ENCODE measurements around the gene FEZF2.

Gene FEZF2

GRCh38 chr3:62373215-62373614, at the start of gene FEZF2:
FEZF2 (minus strand) TSS chr3:62373550; CDS start chr3:62372868, 682 bp downstream.
- Histone ChIP-seq H3K4me3 (ENCODE audit: low read length) (no peak within 1 kb of the TSS), H3K9me3 (ENCODE audit: control insufficient read depth, insufficient read depth, low read length) (no peaks in the 10 kb centered on the region; the same call in 1 of the 2 replicates), H3K36me3 (ENCODE audit: control insufficient read depth, low read length) (no peaks in the 10 kb centered on the region), H3K4me1 (ENCODE audit: control insufficient read depth, low read length) (no peaks in the 10 kb centered on the region), H4K20me1 (ENCODE audit: control insufficient read depth, insufficient read depth, low read depth, low read length) (no peaks in the 10 kb centered on the region), H3K4me2 (ENCODE audit: low read length) (no peak within 1 kb of the TSS), H3K27ac (ENCODE audit: low read depth, low read length) (no peak within 1 kb of the TSS), H3K27me3 (ENCODE audit: control insufficient read depth, low read length) (peaks cover 17% of the 10 kb centered on the region), H3K9me2 (replicated peaks; ENCODE audit: control insufficient read depth, low read length) (no peaks in the 10 kb centered on the region), H3K79me2 (ENCODE audit: control insufficient read depth, low read length) (no peaks in the 10 kb centered on the region), H3F3A (ENCODE audit: control insufficient read depth, insufficient read depth) (no peaks in the 10 kb centered on the region)
- no peak for TF ChIP-seq CTCF (IDR thresholded peaks at IDR 0.05; ENCODE audit: low read depth, low read length, poor library complexity, severe bottlenecking)
- no peak for TF ChIP-seq EZH2phosphoT487 (IDR thresholded peaks at IDR 0.05; ENCODE audit: borderline replicate concordance, low read length)

GRCh38 chr3:62421207-62421606, 47.9 kb upstream of the FEZF2 start:
- TF ChIP-seq CTCF (IDR thresholded peaks at IDR 0.05; ENCODE audit: low read depth, low read length, poor library complexity, severe bottlenecking) (no peak), EZH2phosphoT487 (IDR thresholded peaks at IDR 0.05; ENCODE audit: borderline replicate concordance, low read length) (no peak)
- Histone ChIP-seq H3K27me3 (ENCODE audit: control insufficient read depth, low read length) (no peaks in the 10 kb centered on the region), H3K36me3 (ENCODE audit: control insufficient read depth, low read length) (no peaks in the 10 kb centered on the region), H3K4me2 (ENCODE audit: low read length) (no peak overlapping the region), H3K4me3 (ENCODE audit: low read length) (no peak overlapping the region), H3F3A (ENCODE audit: control insufficient read depth, insufficient read depth) (no peaks in the 10 kb centered on the region), H4K20me1 (ENCODE audit: control insufficient read depth, insufficient read depth, low read depth, low read length) (no peaks in the 10 kb centered on the region), H3K4me1 (ENCODE audit: control insufficient read depth, low read length) (no peaks in the 10 kb centered on the region), H3K27ac (ENCODE audit: low read depth, low read length) (no peak overlapping the region), H3K79me2 (ENCODE audit: control insufficient read depth, low read length) (no peaks in the 10 kb centered on the region), H3K9me2 (replicated peaks; ENCODE audit: control insufficient read depth, low read length) (no peaks in the 10 kb centered on the region), H3K9me3 (ENCODE audit: control insufficient read depth, insufficient read depth, low read length) (no peaks in the 10 kb centered on the region)

GRCh38 chr3:62416144-62416543, 42.8 kb upstream of the FEZF2 start:
- Histone ChIP-seq H3K9me3 (ENCODE audit: control insufficient read depth, insufficient read depth, low read length) (no peaks in the 10 kb centered on the region), H4K20me1 (ENCODE audit: control insufficient read depth, insufficient read depth, low read depth, low read length) (no peaks in the 10 kb centered on the region), H3K4me2 (ENCODE audit: low read length) (no peak overlapping the region), H3K79me2 (ENCODE audit: control insufficient read depth, low read length) (no peaks in the 10 kb centered on the region), H3K27me3 (ENCODE audit: control insufficient read depth, low read length) (no peaks in the 10 kb centered on the region), H3K9me2 (replicated peaks; ENCODE audit: control insufficient read depth, low read length) (no peaks in the 10 kb centered on the region), H3K4me1 (ENCODE audit: control insufficient read depth, low read length) (no peaks in the 10 kb centered on the region), H3K36me3 (ENCODE audit: control insufficient read depth, low read length) (no peaks in the 10 kb centered on the region), H3K27ac (ENCODE audit: low read depth, low read length) (no peak overlapping the region), H3K4me3 (ENCODE audit: low read length) (no peak overlapping the region), H3F3A (ENCODE audit: control insufficient read depth, insufficient read depth) (no peaks in the 10 kb centered on the region)
- TF ChIP-seq CTCF (IDR thresholded peaks at IDR 0.05; ENCODE audit: low read depth, low read length, poor library complexity, severe bottlenecking), result no peak
- TF ChIP-seq EZH2phosphoT487 (IDR thresholded peaks at IDR 0.05; ENCODE audit: borderline replicate concordance, low read length), result no peak
